K562 (cell line): Measurements from ENCODE around the gene KCNK1. TPM values are rescaled to one million over a fixed set of nuclear protein-coding genes. Genes with fewer than 3 reads are reported as not detected.

Experiments
- ATAC-seq: fragments of 200-7000 bp; cut with Tn5 transposase; 3 replicates; pipeline ENCODE4 v1.9.1; 2020; ENCODE audit warnings: moderate library complexity
- BruUV-seq: library from RNA; stranded (reverse); fragments of 400-500 nt; replicated peaks from 2 replicates; lab custom pipeline; 2021; lab: Mats Ljungman, UMichigan
- CTCF ChIA-PET: fragments of 300-600 bp; formaldehyde crosslinking; extraction: SDS; loops from one replicate; lab custom pipeline; 2021; ENCODE audit warnings: low intra/inter-chr PET ratio; lab: Yijun Ruan, JAX
- POLR2A ChIA-PET: fragments of 300-600, 350-650 bp; sonication (Branson Sonifier 250); formaldehyde crosslinking; extraction: SDS; loops from one replicate; lab custom pipeline; 2021; ENCODE audit warnings: antibody characterized with exemption, inconsistent platforms; lab: Yijun Ruan, JAX
- DNase-seq, 4 experiments: peaks; one replicate each; pipeline versions ENCODE4 v3.0.0 to v3.0.0-alpha.2; 2011 to 2018; ENCODE audit warnings: low spot score in 3 of 4, mixed read lengths in 3 of 4; ENCODE audit errors: extremely low read depth in 1 of 4
- FAIRE-seq: peaks from 2 replicates; lab custom pipeline; 2011; peaks lifted over from hg19 to GRCh38; lab: Jason Lieb, UNC
- H2AFZ ChIP-seq: 2 replicates; pipeline ENCODE4 v1.6.0; 2011; ENCODE audit warnings: low read depth, low read length, control low read depth, inconsistent platforms
- H3K27ac ChIP-seq: fragments of 200-600 bp; 3 replicates; pipeline ENCODE4 v1.8.0; 2011; ENCODE audit warnings: low read depth, mild to moderate bottlenecking, control low read depth, inconsistent platforms, low read length, moderate library complexity, mixed read lengths; ENCODE audit errors: extremely low read depth
- H3K27me3 ChIP-seq, 2 experiments: fragments of 300-600 bp in 1 of 2; 2 replicates in 1 of 2; 3 replicates in 1 of 2; pipeline versions ENCODE4 v1.6.0 to v1.8.0; 2011; ENCODE audit warnings: inconsistent platforms in 2 of 2, low read length in 2 of 2, mild to moderate bottlenecking in 1 of 2, mixed read lengths in 1 of 2, moderate library complexity in 1 of 2; ENCODE audit not compliant: control insufficient read depth in 2 of 2, insufficient read depth in 2 of 2
- H3K36me3 ChIP-seq: fragments of 300-600 bp; 3 replicates; pipeline ENCODE4 v1.8.0; 2011; ENCODE audit warnings: mild to moderate bottlenecking, low read length, inconsistent platforms; ENCODE audit not compliant: control insufficient read depth, insufficient read depth
- H3K4me1 ChIP-seq, 2 experiments: fragments of 200-600 bp in 1 of 2; replicated peaks in 1 of 2; 2 replicates in 1 of 2; 3 replicates in 1 of 2; pipeline versions ENCODE4 v1.5.1 to v1.8.0; 2011; ENCODE audit warnings: inconsistent platforms in 2 of 2, low read length in 2 of 2, mild to moderate bottlenecking in 1 of 2, mixed read lengths in 1 of 2, moderate library complexity in 1 of 2; ENCODE audit not compliant: control insufficient read depth in 2 of 2, insufficient read depth in 2 of 2
- H3K4me2 ChIP-seq: 2 replicates; pipeline ENCODE4 v1.6.1; 2011; ENCODE audit warnings: low read length, control low read depth, inconsistent platforms, mixed read lengths; ENCODE audit not compliant: insufficient read depth
- H3K4me3 ChIP-seq: fragments of 200-600 bp; sonication (generic), shearing (Covaris generic); 2 replicates; pipeline ENCODE4 v1.5.1; 2016; ENCODE audit warnings: control low read depth, inconsistent platforms
- H3K79me2 ChIP-seq: fragments of 200-600 bp; 3 replicates; pipeline ENCODE4 v1.8.0; 2011; ENCODE audit warnings: low read length, inconsistent platforms; ENCODE audit not compliant: control insufficient read depth, insufficient read depth
- H3K9ac ChIP-seq, 2 experiments: 2 replicates each; pipeline versions ENCODE4 v1.6.0 to v1.6.1; 2011; ENCODE audit warnings: low read depth in 2 of 2, low read length in 2 of 2, control low read depth in 1 of 2, inconsistent platforms in 1 of 2, mild to moderate bottlenecking in 1 of 2, mixed read lengths in 1 of 2; ENCODE audit not compliant: insufficient read depth in 1 of 2
- H3K9me1 ChIP-seq: one replicate; pipeline ENCODE4 v1.6.0; 2011; ENCODE audit warnings: inconsistent platforms, mild to moderate bottlenecking, low read length, moderate library complexity; ENCODE audit not compliant: control insufficient read depth, insufficient read depth
- H3K9me3 ChIP-seq: replicated peaks from 2 replicates; pipeline ENCODE4 v1.5.1; 2011; ENCODE audit warnings: low read depth, low read length, inconsistent platforms; ENCODE audit not compliant: control insufficient read depth, insufficient read depth
- H4K20me1 ChIP-seq: replicated peaks from 2 replicates; pipeline ENCODE4 v1.6.1; 2011; ENCODE audit warnings: low read length, inconsistent platforms, mixed read lengths; ENCODE audit not compliant: control insufficient read depth, insufficient read depth
- ATF1 ChIP-seq, 2 experiments: fragments of 450-650 bp in 1 of 2; IDR thresholded peaks; 2 replicates each; pipeline ENCODE4 v1.6.1; 2016; ENCODE audit warnings: missing compliant biosample characterization in 1 of 2, missing genetic modification characterization in 1 of 2
- GTF3C2 ChIP-seq: IDR thresholded peaks from 3 replicates; pipeline ENCODE4 v1.6.1; 2011; ENCODE audit warnings: borderline replicate concordance, mild to moderate bottlenecking, moderate library complexity; ENCODE audit not compliant: insufficient read length; ENCODE audit errors: extremely low read depth
- HCFC1 ChIP-seq: IDR thresholded peaks from 2 replicates; pipeline ENCODE4 v1.6.1; 2012; ENCODE audit warnings: low read depth, low read length, improper control_type of control experiment
- MAFF ChIP-seq: IDR thresholded peaks from 2 replicates; pipeline ENCODE4 v1.6.1; 2012; ENCODE audit warnings: low read length, improper control_type of control experiment
- MAFG ChIP-seq: fragments of 450-650 bp; conservative IDR thresholded peaks from 2 replicates; pipeline ENCODE4 v1.6.1; 2016; ENCODE audit warnings: missing genetic modification characterization, missing compliant biosample characterization
- MAFK ChIP-seq: IDR thresholded peaks from 2 replicates; pipeline ENCODE4 v1.6.1; 2011; ENCODE audit warnings: low read length, improper control_type of control experiment
- POLR2AphosphoS5 ChIP-seq: IDR thresholded peaks from 2 replicates; pipeline ENCODE4 v1.6.1; 2011; ENCODE audit warnings: mild to moderate bottlenecking, low read depth, low read length, moderate library complexity; ENCODE audit not compliant: control insufficient read depth, insufficient read depth
- THRAP3 ChIP-seq: fragments of 450-650 bp; IDR thresholded peaks from 2 replicates; pipeline ENCODE4 v1.6.1; 2016; ENCODE audit warnings: mild to moderate bottlenecking, inconsistent platforms, borderline replicate concordance
- THRB ChIP-seq: fragments of 450-650 bp; formaldehyde crosslinking; conservative IDR thresholded peaks from 2 replicates; pipeline ENCODE4 v1.4.0; 2022; ENCODE audit warnings: mild to moderate bottlenecking, missing genetic modification characterization
- ZBTB7A ChIP-seq: IDR thresholded peaks from 2 replicates; pipeline ENCODE4 v1.6.1; 2011; ENCODE audit warnings: low read depth, mild to moderate bottlenecking, low read length, moderate library complexity, borderline replicate concordance; ENCODE audit not compliant: control insufficient read depth
- ZFX ChIP-seq: sonication (generic); formaldehyde crosslinking; IDR thresholded peaks from 2 replicates; pipeline ENCODE4 v1.8.0; 2022; ENCODE audit warnings: mild to moderate bottlenecking, missing genetic modification reagents, moderate library complexity
- ZNF23 ChIP-seq: fragments of 250-450 bp; sonication (Bioruptor Pico); IDR thresholded peaks from 2 replicates; pipeline ENCODE4 v1.4.0; 2020; ENCODE audit warnings: mild to moderate bottlenecking
- ZNF395 ChIP-seq: fragments of 200-800 bp; sonication (Bioruptor generic); IDR thresholded peaks from 2 replicates; pipeline ENCODE4 v1.6.1; 2017; ENCODE audit warnings: missing genetic modification characterization, missing compliant biosample characterization
- ZNF512 ChIP-seq: IDR thresholded peaks from 2 replicates; pipeline ENCODE4 v1.6.1; 2016; ENCODE audit warnings: missing genetic modification characterization, missing compliant biosample characterization
- ZNF695 ChIP-seq: fragments of 450-650 bp; formaldehyde crosslinking; IDR thresholded peaks from 2 replicates; pipeline ENCODE4 v1.4.0; 2020; ENCODE audit warnings: mild to moderate bottlenecking, moderate library complexity
- WGBS: fragments of 100-300 bp; shearing (Covaris generic); methylation state at CpG from one replicate; pipeline ENCODE4 v1.1.6; 2016; ENCODE audit warnings: low coverage, mixed read lengths; ENCODE audit not compliant: insufficient coverage; ENCODE audit errors: missing lambda C conversion rate; 5-methylcytosine and 5-hydroxymethylcytosine counted together
- in situ Hi-C: fragments of 300-500 bp; cut with MboI; formaldehyde crosslinking; loops from 4 replicates; pipeline ENCODE4 v1.15.0; 2018; ENCODE audit warnings: inconsistent platforms, mixed read lengths
- intact Hi-C: fragments of 100-400 bp; cut with micrococcal nuclease; formaldehyde crosslinking; loops from 2 replicates; pipeline ENCODE4 v1.14.2; 2022
- polyA plus RNA-seq, 8 experiments: library from polyadenylated mRNA; depleted of rRNA in 4 of 8; stranded (reverse) in 5 of 8; unstranded in 3 of 8; fragments of >200 nt; fragmentation: Nextera tagmentation in 2 of 8; fragmentation: Illumina TruSeq in 1 of 8; extraction: Ambion mirVana in 2 of 8; extraction: Trizol in 1 of 8; gene quantifications; 2 replicates each; pipeline versions ENCODE4 v1.2.1 to v1.2.3, GENCODE V29; 2011 to 2014; ENCODE audit warnings: inconsistent platforms in 1 of 8, missing spikeins in 1 of 8
- total RNA-seq, 7 experiments: library from RNA; depleted of rRNA in 6 of 7; stranded (reverse); fragments of >200 nt in 6 of 7; fragmentation: Illumina TruSeq in 2 of 7; extraction: Trizol in 2 of 7; gene quantifications; 2 replicates each; pipeline versions ENCODE4 v1.2.1 to v1.2.3, GENCODE V29; 2011 to 2021; ENCODE audit warnings: low replicate concordance in 1 of 7

Gene KCNK1
- total and polyA plus RNA-seq, 9 of the 15 experiments (the other 6 are each of a cell fraction or from before 2014, with no cell fraction given) = 3.1 to 22.7 (median 6.0) TPM

GRCh38 chr1:233718057-233718456 is 104.2 kb downstream of the KCNK1 start:
- ChIA-PET CTCF (no interaction called here), POLR2A (no interaction called here)
- no peaks in the 10 kb centered on the region for H3K27me3 ChIP-seq
- no peaks in the 10 kb centered on the region for H4K20me1 ChIP-seq
- no peak overlapping the region for H3K4me3 ChIP-seq
- H3K9me3 ChIP-seq = no peaks in the 10 kb centered on the region; the same call in 1 of the 2 replicates
- H3K79me2 ChIP-seq = no peaks in the 10 kb centered on the region
- 0 out of 5 replicates have a peak, but pooled peaks cover 0 to 4% of the 10 kb centered on the region in 2 experiments for H3K4me1 ChIP-seq
- no peak overlapping the region for H3K4me2 ChIP-seq
- intact Hi-C loops = no loop called here
- DNase-seq = no peak
- no peak overlapping the region for H2AFZ ChIP-seq
- FAIRE-seq = no peak
- no peaks in the 10 kb centered on the region for H3K9me1 ChIP-seq
- H3K27ac ChIP-seq = no peak overlapping the region
- ATAC-seq = no peak
- WGBS = 45% methylated on average over 3 of the region's 3 CpGs
- H3K9ac ChIP-seq = no peak overlapping the region
- H3K36me3 ChIP-seq = no peaks in the 10 kb centered on the region
- no TSS peak for BruUV-seq
- in situ Hi-C loops = no loop called here
- no peak for TF ChIP-seq ZBTB7A
- no peak for TF ChIP-seq ZFX
- no peak for TF ChIP-seq POLR2AphosphoS5
- no peak for TF ChIP-seq HCFC1
- peak; percentile 73 for TF ChIP-seq MAFF
- TF ChIP-seq ZNF395 = no peak
- TF ChIP-seq THRAP3 = no peak
- no peak for TF ChIP-seq GTF3C2
- TF ChIP-seq THRB (CRISPR knock-in tag) = no peak
- peak; percentile 73 for TF ChIP-seq MAFK
- no peak for TF ChIP-seq ZNF512
- TF ChIP-seq MAFG = peak; percentile 50; the same call in 1 of the 2 replicates
- no peak for TF ChIP-seq ATF1 (CRISPR knock-in tag; IDR thresholded peaks at IDR 0.05)
- TF ChIP-seq ATF1 (tag; IDR thresholded peaks at IDR 0.05) = no peak
- no peak for TF ChIP-seq ZNF695 (CRISPR knock-in tag)
- TF ChIP-seq ZNF23 = no peak
